Fibroblast of lung (primary cell): ENCODE results near the gene MAB21L4.

Experiments
- EZH2 ChIP-seq: IDR thresholded peaks from 2 replicates; pipeline ENCODE4 v1.5.1; 2012; ENCODE audit warnings: low read length, control low read depth, mild to moderate bottlenecking; ENCODE audit errors: missing control alignments
- TF ChIP-seq, protein P1 (sequence below), 2 donors: IDR thresholded peaks in 1 of 2; conservative IDR thresholded peaks in 1 of 2; 1 replicate in 1 of 2; 2 replicates in 1 of 2; pipeline ENCODE4 v1.5.1; 2011 to 2012; ENCODE audit warnings: low read length in 2 of 2, control low read depth in 1 of 2, inconsistent platforms in 1 of 2, low read depth in 1 of 2, mild to moderate bottlenecking in 1 of 2

DNA sequence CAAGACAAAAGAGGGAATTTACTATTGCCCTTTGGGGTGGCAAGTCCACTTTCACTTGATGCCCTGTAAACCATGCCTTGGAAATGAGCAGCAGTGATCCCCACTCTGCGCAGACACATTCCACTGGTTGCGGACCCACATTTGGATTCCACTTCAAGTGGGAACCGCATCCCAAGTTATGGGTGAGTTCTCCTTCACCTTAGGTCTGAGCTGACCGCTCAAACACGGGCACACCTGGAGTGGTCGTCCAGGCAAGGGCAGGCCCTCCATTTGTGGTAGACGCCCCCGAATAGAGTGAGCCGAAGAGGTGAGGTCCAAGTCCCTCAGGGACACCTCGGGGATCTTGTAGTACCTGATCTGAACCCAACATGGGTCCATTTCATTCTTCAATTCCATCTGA is 37.1 kb downstream of the MAB21L4 start:
- TF ChIP-seq, protein P1, sequence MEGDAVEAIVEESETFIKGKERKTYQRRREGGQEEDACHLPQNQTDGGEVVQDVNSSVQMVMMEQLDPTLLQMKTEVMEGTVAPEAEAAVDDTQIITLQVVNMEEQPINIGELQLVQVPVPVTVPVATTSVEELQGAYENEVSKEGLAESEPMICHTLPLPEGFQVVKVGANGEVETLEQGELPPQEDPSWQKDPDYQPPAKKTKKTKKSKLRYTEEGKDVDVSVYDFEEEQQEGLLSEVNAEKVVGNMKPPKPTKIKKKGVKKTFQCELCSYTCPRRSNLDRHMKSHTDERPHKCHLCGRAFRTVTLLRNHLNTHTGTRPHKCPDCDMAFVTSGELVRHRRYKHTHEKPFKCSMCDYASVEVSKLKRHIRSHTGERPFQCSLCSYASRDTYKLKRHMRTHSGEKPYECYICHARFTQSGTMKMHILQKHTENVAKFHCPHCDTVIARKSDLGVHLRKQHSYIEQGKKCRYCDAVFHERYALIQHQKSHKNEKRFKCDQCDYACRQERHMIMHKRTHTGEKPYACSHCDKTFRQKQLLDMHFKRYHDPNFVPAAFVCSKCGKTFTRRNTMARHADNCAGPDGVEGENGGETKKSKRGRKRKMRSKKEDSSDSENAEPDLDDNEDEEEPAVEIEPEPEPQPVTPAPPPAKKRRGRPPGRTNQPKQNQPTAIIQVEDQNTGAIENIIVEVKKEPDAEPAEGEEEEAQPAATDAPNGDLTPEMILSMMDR (conservative IDR thresholded peaks at IDR 0.05 in 1 of 2, IDR thresholded peaks at IDR 0.05 in 1 of 2; ENCODE audit: low read depth in 1 of 2, low read length in 2 of 2): no peak
- TF ChIP-seq EZH2: no peak
